GM18873 (cell line): ENCODE measurements around the gene YARS1.

Experiments
- ATAC-seq: cut with Tn5 transposase; IDR thresholded peaks from one replicate; pipeline ENCODE4 v1.9.1; 2021; ENCODE audit warnings: mild to moderate bottlenecking, moderate library complexity, moderate number of reproducible peaks; ENCODE audit not compliant: unreplicated experiment, low FRiP score

Gene YARS1

DNA sequence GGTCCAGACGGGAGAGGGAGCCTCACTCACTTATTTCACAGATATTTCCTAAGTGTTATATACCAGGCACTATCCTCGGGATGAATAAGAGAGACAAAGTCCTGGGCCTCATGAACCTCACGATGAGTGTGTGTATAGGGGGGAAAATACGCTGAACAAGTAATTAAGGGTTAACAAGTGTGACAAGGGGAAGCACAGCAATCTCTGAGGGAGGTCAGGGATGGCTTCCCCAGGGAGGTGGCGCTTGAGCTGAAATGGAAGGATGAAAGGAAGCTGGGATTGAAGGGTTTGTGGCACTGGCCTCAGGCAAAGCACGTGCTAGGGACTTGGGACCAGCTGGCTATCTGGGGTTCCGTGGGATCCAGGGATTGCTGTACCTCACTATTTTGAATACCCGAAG lies 68.2 kb downstream of the YARS1 start:
- no peak for ATAC-seq

DNA sequence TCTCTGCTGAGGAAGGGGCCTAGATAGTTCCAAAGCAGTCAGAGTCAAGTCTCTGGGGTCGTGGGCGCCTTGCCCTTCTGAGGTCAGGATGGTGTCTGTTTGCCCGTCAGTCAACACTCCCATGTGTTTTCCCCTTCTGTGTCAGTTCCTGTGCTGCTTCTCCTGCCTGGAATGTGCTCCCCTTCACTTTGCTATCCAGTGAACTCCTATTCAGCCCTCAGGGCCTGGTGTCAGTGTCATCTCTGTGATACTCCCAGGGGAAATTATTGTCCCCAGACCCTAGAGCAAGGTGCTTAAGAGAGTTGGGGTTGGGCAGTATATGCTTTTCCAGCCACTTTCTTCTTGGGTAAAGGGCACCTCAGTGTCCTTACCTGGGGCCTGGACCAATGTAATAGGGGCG lies 68.8 kb downstream of the YARS1 start:
- ATAC-seq, result no peak

DNA sequence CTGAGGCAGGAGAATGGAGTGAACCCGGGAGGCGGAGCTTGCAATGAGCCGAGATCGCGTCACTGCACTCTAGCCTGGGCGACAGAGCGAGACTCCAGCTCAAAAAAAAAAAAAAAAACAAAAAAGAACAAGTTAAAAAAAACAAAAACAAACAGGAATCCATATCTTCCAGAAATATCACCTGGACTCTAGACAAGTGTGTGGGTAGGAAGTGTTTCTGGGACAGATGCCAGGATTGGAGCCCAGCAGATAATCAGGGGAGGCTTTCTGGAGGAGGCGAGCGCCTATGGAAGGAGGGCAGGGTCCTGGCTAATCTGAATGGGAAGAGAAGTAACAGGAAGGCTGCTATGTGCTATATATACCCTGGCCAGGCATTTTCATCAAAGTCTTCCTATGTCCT lies 71.0 kb downstream of the YARS1 start:
- no peak for ATAC-seq

DNA sequence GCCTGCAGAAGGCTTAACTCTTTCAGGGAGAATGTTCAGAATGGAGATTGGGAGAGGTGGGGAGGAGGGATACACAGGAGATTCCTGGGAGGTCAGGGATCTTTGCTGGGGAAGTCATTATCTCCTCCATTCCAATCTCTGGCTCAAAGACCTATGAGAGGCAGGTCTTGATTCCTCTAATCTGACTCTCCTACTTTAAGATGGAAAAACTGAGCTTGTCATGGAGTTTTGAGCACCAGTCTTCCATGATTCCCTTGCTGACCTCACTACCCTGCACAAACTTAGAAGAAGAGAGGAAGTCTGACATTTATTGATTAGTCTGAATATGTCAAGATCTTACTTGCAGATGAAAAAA lies 73.1 kb downstream of the YARS1 start:
- no peak for ATAC-seq

DNA sequence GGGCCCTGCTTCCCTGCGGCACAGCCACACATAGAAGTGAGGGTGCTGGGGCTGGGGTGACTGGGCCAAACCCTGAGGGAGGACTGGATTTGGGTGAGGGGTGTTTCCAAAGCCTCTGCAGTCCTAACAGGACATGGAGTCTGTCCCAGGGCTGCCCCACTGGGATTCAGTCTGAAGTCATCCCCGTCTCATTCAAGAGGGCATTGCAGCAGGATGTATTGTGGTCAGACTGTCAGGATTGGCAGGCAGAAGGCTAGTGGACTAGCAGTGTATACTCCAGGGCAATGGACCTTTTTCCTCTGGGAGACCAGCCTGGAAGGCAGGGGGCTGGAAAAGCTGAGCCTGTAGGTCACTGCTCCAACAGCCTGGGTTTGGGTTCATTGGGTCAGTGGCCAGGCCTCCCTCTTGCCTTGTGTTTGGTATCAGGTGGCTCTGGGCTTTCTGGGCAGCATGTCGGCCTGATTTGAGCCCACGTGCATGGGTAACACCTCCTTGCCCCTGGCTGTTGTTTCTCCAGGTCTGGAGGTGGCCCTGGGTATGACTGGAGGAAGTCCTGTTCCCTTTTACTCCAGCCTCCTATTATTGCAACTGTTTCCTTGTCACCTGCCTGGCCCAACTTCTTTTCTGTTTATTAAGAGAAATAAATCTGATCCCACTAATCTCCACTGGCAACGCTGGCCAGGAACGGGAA lies 73.6 kb downstream of the YARS1 start:
- ATAC-seq, result no peak

DNA sequence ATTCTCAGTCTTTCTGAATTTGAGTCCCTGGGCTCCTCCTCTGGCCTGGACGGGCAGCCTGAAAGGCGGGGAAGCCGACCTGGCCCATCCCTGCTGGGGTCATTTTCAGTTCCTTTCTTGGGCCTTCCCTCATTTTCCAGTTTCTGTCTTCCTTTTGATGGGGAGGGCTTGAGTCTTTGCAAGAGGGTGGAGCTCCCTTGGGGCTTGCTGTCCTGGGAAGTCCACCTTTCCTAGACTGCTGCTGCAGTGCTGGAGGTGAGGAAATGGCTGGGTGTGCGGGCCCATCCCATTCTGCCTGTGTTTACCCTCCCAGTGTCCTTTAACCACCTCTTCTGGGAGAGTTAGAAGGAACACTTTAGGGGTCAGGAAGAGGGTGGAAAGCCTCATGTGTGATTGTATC lies 74.2 kb downstream of the YARS1 start:
- ATAC-seq, result no peak

DNA sequence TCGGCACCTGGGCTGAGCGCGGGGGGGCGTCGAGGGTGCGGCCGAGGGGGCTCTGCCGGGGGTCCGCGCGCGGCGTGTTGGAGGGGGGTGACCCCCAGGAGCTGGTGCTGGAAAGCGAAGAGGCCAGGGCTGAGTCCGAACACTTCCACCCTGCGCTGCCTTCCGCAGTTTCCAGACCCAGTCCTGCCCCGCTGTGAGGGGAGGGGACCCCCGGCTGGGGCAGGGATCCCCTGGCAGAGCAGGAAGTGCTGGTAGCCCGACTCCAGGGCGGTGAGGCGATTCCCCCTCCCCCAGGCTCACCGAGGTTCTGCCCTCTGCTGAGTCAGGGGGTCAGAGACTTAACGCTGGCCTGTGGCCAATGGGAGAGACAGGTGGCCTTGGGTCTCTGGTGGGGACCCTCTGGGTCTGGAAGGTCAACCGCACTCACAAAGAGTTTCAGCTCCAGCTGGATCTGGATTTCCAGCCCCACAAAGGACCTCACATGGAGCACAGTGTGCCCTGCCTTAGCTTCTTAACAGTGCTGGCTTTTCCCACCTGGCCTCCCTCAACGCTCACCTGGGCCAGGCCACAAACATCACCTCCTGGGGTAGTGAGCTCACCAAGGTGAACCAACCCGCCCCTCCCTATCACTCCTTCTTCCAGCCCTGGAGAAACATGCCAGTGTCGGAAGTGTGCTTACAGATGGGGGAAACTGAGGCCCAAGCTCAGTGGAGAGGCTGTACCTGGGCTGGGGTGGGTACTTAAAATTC lies 74.8 kb downstream of the YARS1 start:
- no peak for ATAC-seq

DNA sequence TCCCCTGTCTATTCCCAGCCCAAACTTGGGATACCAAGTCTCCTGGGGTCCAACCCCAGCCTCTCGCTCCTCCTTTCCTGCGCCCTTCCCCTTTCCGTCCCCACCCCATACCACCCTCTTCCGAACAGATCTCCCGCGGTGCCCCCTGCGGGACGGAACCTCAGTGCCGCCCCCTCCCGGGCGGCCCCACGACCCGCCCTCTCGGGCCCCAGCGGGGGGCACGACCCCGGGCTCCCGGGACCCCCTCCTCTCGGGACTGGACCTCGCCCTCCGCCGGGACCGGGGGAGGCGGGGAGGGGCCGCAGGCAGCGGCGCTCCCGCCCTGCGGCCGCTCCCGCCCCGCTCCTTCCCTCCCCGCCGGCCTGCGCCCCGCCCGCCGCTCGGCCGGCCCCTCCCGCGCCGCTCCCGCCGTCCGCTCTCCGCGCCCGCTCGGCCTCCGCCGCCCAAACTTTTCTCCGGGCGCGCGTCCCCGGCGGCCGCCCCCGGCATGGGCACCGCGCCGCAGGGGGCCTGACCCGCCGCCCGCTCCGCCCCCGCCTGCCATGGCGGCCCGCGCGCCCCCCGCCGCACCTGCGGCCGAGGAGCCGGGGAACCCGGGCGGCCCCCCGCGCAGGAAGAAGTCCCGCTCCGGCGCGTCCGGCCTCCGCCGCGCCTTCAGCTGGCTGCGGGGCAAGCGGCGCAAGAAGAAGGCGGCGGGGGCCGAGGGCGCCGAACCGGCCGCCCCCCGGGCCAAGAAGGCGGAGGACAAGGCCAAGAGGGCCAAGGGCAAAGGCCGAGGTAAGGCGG lies 75.6 kb downstream of the YARS1 start:
- no peak for ATAC-seq

- ATAC-seq, result no peak
Observed at GRCh38 chr1:32741059-32741412, 76.1 kb downstream of the YARS1 start.

DNA sequence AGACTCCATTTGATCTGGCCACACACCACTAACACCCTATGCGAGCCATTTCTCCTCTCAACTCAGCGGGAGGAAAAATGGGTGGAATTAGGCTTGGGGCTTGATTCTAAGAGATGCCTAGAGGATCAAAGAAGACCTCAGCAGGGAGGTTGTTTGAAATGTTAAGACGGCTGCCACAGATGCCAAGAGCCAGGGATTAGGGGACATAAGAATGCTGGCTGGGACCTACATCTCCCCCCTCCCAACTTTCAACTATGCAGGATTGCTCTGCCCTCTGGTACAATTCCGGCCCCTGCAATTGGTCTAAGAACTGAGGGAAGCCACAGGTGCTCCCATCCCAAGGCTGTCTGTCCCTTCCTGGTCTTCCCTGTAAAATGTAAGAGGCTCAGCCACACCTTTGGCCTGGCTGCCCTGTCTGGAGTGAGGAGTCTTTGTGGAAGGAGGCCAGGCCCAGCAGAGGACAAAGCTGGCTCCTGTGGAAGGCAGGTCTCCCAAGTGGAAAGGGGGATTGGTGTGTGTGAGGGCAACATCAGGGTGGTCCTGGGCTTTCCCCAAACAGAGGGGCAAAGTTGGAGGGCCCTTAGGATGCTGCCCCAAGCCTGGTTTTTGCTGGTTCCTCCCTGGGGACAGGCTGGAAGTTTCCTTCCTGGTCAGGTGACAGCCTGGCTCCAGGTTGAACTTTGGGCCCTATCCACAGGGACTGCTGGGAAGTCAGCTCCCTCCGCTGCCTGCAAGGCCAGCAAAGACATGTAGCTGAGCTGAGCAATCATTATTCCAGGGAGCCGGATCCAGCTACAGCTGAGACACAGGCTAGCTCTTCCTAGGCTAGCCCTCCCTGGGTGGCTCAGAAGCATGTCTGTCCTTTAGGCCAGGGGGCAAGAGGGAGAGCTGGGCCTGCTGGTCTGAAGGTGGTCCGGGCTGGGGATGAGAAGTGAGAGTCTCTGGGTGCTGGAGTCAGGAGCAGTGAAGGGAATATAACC lies 80.1 kb downstream of the YARS1 start:
- no peak for ATAC-seq

DNA sequence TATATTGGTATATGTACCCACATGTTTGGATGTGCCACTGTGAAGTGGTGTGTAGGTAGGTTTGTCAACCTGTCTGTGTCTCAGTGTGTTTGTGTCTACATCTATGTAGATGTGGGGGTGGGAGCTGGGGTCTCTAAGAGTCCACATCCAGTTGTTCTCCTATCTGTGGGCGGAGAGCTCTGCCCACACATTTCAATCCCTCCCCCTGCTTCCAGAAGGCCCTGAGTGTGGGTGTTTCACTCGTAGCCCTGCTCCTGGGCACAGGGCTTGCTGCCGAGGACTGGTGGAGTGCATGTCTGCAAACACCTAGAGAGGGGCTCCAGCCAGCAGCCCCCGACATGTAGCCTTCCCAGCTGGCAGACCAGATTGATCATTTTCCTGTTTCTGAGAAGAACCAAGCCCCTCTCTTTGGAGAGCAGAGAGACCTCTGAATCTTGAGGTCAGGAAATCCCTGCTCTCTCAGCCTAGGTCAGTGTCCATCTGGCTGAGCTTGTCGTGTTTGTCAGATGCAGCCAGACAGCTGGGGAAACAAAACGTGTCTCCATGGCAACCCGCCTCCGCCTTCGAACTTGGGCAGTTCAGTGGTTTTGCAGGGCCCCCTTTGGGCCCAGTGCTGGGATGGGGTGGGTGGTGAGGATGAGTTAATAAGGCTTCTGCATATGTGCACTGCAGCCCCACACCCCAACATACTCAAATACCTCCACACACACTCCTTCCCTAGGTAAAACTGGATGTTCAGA lies 83.4 kb downstream of the YARS1 start:
- ATAC-seq, result no peak

DNA sequence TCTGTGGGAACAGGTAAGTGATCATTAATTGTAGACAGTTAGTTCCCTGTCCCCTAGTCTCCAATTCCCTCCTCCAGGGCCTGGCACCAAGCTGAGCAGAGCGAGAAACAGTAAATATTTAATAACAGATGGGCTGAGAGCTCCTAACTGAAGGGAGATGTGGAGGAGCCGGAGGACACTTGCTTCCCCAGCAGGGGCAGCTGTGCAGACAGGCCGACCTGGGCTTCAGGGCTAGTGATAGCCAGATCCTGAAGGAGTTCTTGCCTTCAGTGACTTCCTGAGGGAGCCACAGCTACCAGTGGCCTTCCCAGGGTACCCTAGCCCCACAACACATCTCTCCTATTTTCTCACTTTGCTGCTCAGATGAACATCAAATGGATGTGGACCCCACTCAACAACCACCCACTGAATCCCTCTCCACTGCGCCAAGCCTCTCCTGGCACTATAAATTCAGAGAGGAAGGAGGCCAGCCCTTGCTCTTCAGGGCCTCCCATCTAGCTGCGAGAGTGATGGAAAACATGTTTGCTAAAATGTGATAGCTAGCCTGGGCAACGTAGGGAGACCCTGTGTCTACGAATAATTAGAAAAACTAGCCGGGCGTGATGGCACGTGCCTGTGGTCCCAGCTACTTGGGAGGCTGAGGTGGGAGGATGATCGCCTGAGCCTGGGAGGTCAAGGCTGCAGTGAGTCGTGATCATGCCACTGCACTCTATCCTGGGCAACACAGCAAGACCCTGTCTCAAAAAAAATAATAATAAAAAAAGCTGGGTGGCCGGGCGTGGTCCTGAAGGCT lies 87.7 kb downstream of the YARS1 start:
- ATAC-seq, result no peak

GRCh38 chr1:32728413-32729077 lies 88.6 kb downstream of the YARS1 start:
- no peak for ATAC-seq

DNA sequence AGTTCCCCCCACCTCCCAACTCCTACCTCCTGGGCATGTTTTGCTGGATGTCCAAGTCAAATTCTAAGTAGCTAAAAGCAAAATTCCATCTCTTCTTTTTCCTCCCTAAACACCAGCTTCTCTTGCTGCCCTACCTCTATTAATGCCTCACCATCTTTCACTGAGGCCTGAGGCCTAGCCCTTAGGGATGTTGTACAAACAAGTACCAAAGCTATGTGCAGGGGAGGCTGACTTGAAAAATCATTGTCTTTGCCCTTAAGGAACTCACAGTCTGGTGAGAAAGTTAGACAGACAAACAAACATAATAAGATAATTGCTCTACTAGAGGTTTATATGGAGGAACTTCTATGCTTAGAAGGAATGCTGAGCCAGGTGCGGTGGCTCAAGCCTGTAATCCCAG lies 89.3 kb downstream of the YARS1 start:
- no peak for ATAC-seq

DNA sequence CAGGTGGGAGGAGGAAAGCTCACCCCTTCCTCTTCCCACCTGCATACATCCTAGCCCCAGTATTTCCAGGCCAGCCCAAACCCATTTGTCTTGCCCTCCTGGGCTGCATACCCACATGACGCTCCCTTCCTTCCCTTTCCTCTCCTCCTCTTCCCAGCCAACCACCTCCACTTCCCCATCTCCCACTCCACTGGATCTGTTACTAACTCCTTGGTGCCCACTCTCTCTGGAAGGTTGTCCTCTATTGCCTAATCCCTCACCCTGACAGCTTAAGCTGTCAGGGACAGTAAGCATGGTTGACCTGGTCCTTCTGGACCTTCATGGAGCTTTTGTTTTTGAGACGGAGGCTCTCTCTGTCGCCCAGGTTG lies 91.6 kb downstream of the YARS1 start:
- no peak for ATAC-seq
